SK-N-MC (cell line): ENCODE data around the gene RPL7A.

Experiments
- EZH2 ChIP-seq: fragments of 200-600 bp; sonication (generic); IDR thresholded peaks from one replicate; pipeline ENCODE4 v1.6.1; 2017; ENCODE audit warnings: antibody characterized with exemption
- FOXP2 ChIP-seq: optimal IDR thresholded peaks from 2 replicates; pipeline ENCODE3; 2011; ENCODE audit warnings: mild to moderate bottlenecking, moderate library complexity; ENCODE audit not compliant: insufficient read depth; ENCODE audit errors: extremely low read length, control extremely low read depth
- POLR2AphosphoS5 ChIP-seq: IDR thresholded peaks from 2 replicates; pipeline ENCODE4 v1.6.1; 2012; ENCODE audit warnings: mild to moderate bottlenecking, low read depth, low read length, borderline replicate concordance

DNA sequence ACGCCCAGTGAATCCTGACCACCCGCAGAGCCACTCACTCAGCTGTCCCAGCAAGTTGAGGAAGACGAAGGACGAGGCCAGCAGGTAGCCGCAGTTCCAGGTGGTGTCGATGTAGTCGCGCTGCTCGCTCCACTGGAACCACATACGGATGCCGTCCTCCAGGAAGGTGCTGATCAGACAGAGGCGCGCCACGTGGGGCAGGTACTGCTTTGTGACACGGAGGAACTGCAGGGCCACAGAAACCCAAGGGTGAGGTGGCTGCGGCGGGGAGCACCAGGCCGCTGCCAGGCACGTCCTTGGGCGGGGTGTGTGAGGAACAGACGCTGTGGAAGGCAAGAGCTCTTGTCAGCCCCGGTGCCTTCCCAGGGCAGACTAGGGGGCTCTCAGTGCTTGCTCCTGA, 19.2 kb downstream of the RPL7A start:
- TF ChIP-seq POLR2AphosphoS5, result no peak
- TF ChIP-seq FOXP2, result no peak
- TF ChIP-seq EZH2, result no peak
